GM18511 (cell line): Measurements from ENCODE around the gene PRKAG1.

Source experiments
- ATAC-seq: cut with Tn5 transposase; IDR thresholded peaks from one replicate; pipeline ENCODE4 v1.9.1; 2021; ENCODE audit warnings: mild to moderate bottlenecking, moderate library complexity; ENCODE audit not compliant: unreplicated experiment

Gene PRKAG1

GRCh38 chr12:49015196-49015595, 3.4 kb downstream of the PRKAG1 start:
- ATAC-seq: no peak

DNA sequence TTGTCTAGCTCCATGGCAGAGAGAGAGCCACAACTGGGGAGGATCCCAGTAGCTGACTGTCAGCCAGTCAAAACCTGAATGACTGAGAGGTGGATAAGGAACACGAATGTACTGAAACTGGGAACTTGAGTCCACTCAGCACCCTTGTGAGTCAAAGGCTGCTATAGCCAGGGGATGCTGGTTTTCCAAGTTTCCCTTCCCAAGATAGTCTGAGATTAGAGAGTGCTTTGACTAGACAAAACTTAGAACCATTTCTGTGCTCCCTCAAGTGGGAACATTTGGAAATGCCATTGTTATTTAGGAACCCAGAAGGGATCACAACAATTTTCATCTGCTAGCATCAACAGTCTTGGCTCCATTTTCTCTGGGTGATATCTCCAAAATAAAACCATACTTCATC, 4.0 kb downstream of the PRKAG1 start:
- no peak for ATAC-seq

DNA sequence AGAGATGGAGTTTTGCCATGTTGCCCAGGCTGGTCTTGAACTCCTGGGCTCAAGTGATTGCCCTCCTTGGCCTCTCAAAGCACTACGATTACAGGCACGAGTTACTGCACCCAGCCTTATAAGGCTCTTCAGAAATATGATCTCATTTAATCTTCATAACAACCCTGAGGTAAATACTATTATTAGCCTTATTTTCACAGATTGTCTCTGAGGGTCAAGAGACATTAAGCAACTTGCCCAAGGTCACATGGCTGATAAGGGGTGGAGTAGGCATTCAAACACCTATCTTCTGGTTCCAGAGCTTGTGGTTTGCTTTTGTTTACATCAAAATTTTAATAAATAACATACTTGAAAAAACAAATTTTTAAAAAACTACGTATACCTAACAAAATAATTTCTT, 5.1 kb downstream of the PRKAG1 start:
- no peak for ATAC-seq

DNA sequence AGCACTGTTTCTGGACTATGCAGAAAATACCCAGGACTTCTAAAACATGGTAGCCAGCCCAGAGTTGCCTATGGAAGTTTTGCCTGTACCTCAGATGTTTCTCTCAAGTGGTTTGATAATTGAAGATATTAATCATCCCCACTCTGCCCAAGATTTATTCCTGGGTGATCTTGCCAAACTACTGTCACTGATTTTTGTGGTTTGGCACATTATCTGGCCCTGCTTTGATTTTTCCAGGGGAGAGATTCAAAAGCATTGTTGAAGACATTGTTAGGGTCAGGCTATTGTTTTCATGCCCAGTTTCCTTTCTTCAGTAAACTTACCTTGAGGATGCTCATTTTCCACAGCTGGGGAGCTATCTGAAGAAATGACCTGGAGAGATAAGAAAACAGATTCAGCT, 5.8 kb downstream of the PRKAG1 start:
- no peak for ATAC-seq

DNA sequence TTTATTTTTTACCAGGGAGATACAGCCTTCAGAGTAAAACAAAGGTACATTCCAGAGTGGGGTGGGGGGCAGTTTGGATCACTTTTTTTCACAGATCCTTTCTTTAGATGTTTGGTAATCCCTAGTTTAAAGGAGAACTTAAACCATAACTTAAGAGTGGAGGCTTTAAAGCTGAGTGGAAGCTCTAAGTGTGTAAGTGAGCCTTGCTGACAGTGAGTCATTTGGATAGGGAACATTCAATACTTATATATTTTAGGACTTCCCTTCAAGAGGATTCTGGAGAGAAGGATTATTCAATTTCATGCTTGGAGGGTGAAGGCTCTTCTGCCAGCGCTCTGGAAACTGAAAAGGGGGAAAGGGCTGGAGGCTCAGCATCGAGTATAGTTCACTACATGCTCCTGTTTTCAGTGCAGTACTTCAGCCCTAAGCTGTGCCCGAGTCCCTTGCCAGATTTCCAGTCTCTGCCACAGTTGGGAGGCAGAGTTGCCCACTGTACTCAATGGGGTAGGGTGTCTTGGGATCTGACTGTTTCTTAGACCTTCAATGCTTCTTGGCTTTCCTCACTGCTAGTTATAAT, 8.4 kb downstream of the PRKAG1 start:
- ATAC-seq: no peak

DNA sequence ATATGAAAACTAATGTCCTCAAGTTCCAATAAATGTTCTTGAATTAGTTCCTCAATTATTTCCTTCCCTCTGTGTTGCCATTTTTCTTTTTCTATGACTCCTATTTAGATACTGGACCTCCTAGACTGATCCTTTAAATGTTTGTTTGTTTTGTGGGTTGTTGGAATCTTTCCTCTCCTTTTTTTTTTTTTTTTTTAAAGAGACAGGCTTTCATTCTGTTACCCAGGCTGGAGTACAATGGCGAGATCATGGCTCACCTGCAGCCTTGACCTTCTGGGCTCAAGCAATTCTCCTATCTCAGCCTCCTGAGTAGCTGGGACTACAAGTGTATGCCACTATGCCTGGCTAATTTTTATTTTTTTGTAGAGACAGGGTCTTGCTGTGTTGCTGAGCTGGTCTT, 9.6 kb downstream of the PRKAG1 start:
- no peak for ATAC-seq

- no peak for ATAC-seq
Measured at GRCh38 chr12:49000346-49000745, 18.2 kb downstream of the PRKAG1 start.

DNA sequence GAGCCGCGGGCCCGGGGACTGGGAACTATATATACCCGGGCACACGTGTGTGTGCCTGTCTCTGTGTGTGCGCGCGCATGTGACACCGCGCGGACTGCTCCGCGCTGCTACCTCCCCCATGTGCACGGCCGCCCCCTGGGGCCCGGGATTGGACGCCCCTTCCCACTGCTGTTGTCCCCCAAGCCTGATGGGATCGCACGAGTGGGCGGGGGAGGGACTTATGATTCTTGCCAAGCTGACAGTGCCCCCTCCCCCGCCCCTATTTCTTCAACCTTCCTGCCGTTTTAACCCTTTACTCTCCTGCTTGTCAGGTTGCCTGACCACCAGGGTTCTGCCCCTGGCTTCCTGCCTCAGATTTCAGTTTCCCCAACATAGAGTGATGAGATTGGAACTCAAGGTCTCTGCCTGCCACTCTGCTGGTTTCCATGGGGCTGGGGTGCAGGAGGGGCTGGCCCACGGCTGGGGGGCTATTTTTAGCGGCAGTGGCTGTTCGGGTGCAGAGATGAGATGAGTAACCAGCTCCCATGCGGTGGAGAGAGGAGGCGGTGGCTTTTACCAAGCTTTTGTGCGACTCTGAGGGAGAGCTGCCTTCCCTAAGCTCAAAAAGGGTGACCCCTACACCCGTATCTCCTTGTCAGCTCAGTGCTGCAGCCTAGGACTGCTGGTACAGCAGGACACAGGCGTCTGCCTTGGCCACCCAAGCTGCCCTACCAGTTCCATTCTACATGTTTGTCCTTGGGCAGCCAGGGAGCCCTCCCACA, 19.0 kb downstream of the PRKAG1 start, which contains the start of gene DDN:
Gene DDN, minus strand, starts transcription at position 5 of the 761 bp plus-strand sequence. CDS start 88 bp downstream, outside the sequence.
- ATAC-seq: peak; percentile 51

DNA sequence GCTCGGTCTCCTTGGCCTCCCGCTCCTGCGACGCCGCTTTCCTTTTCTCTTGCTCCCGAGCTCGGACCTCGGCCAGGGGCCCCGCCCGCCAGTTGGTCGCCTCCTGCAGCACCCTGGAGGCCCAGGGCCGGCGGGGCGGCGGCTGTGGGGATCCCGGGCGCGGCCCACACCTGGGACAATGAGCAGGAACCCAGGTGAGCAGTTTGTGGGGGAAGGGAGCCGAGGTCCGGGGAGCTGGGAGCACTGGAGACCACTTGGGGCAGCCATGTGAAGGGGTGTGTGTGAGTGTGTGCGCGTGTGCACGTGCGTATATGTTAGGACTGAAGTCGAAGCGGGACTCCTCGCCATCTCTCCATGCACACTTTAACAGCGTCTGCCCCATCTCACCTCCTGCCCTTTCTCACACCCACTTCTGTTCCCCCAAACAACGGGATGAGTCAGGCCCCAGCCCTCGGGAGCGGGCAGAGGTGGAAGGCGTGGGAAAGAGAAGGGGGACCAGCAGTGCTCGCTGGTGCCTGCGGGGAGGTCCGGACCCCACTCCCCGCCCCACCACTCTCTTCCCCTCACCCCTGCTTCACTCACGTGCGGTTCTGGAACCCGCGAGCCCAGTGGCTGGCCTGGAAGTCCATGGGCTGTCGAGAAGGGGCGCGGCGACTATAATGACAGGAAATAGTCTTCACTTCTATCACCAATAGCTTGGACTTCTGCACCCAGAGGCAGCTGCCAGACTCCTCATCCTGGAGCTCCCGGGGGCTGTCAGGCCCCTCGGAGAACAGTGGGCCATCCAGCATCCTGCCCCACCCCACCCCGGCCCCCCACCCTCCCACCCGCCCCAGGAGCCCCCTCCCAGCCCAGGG, 19.9 kb downstream of the PRKAG1 start:
- peak; percentile 12 for ATAC-seq

- peak; percentile 49 for ATAC-seq
Measured at GRCh38 chr12:48997719-48998496, 20.7 kb downstream of the PRKAG1 start.

DNA sequence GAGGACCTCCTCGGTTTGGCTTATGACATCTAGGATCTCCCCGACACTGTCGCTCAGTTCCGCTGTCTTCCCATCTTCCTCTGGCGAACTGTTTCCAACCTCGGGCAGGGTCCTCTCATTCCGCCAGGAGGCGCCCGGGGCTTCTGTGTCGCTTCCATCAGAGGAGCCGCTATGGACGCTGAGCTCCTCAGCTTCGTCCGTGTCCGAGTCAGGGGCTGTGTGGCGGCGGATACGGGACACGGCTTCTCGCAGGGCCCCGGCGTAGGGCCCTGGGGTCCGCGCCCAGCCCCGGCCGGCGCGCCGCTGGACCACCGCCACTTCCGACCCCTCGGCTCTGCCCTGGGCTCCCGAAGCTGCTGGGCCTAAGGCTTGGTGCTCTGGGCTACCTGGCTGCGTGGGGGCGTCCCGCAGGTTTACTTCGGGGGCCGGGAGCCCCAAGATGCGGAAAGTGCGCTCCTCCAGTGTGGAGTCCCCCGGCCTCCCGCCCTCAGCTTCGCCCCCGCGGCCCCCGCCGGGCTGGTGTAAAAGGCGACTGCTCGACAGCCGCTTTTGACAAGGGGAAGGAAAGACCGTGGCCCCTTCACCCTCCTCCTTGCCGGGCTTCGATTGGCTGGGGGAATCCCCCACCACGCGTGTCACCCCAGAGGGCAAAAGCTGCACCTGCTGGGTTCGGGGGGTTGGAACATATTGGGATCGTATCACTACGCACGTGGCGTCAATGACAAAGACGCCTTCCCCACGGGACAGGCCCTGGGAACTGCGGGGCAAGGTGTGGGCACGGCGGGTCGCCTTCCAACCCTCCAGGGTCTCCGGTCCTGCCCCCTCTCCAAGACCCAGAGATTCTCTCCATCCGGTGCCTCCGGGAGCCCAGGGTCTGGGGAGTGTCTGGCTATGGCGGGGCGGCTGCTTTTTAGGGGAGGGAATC, 21.5 kb downstream of the PRKAG1 start:
- no peak for ATAC-seq

DNA sequence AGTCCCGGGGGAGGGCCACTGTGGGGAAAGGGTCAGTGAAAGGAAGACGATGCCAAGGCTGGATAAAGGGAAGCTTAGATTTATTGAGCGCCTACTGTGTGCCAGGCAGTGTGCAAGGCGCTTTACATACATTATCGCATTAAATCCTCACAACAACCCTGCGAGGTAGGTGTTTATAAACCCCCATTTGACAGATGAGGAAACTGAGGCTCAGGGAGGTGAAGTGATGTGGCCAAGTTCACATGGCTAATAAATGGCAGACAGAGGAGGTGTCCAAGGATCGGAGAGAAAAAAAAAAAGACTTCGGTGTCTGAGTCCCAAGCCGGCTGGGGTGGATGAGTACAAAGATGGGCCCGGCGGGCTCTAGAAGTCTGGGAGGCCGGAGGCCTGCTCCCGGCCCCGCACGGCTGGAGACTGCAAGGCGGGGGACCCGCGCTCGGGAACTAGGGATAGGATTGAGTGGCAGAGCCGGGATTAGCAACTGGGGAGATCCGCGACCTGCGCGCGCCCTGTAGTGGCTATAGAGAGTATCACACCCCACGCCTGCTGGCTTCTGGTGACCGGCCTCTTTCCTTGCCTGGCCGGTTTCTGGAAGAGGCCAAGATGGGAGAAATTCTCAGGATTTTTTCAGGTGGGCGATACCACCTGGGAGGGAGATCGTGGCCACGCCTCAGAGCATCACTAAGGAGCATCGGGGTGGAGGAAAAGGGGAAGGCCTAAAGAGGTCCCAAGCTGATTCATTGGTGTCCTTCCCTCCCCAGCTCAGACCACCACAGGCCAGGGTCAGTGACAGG, 23.3 kb downstream of the PRKAG1 start:
- ATAC-seq: no peak

GRCh38 chr12:48994224-48995085, 24.1 kb downstream of the PRKAG1 start:
- ATAC-seq: no peak

- no peak for ATAC-seq
Measured at GRCh38 chr12:48993787-48994186, 24.8 kb downstream of the PRKAG1 start.

GRCh38 chr12:48991247-48992050, 27.1 kb downstream of the PRKAG1 start:
- ATAC-seq: no peak

- no peak for ATAC-seq
Measured at GRCh38 chr12:48990552-48990951, 28.0 kb downstream of the PRKAG1 start.

DNA sequence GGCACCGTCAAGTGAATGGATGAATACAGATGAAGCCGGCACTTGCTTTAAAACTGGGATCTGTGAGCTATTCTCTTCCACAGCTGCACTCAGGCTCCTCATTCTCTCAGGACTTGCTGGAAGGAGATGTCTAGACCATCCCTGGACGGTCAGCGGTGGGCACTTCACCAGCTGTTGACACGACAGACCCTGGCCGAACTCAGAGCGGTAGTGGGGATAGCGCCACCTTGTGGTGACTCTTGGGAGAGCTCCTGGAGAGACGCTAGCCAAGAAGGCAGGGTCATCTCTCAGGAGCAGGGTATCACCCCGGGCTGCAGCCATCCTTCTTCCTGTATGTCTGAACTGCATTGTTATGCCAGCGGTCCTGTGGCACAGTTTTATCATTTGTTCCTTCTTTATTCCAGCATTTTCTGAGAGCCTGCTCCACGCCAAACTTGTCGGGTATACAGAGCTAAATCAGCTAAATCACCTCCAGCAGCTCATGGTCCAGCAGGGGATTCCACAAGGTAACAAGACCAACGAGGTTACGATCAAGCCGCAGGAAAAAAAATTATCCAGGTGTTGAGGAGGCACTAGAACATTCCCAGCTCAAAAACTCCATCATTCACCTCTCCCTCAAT, 30.4 kb downstream of the PRKAG1 start:
- ATAC-seq: no peak
